Measurements from ENCODE around the gene DLGAP1.
"Not testable (repeated sequence)": the region's sequence is repeated elsewhere in the genome, so short reads cannot be mapped to it uniquely, and the experiment has no call there.

DLGAP1 gene

GRCh38 chr18:4385876-4386275 is 69.2 kb downstream of the DLGAP1 start:
- no peak for DNase-seq (ENCODE audit: low read depth)

- DNase-seq (ENCODE audit: low read depth) = no peak
Observed at GRCh38 chr18:4384932-4385331, 70.2 kb downstream of the DLGAP1 start.

- DNase-seq (ENCODE audit: low read depth) = no peak
Observed at GRCh38 chr18:4374564-4374963, 80.5 kb downstream of the DLGAP1 start.

- no peak for DNase-seq (ENCODE audit: low read depth)
Observed at GRCh38 chr18:4369705-4370104, 85.4 kb downstream of the DLGAP1 start.

GRCh38 chr18:4360221-4360715 is 94.8 kb downstream of the DLGAP1 start:
- DNase-seq (ENCODE audit: low read depth) = no peak

- DNase-seq (ENCODE audit: low read depth) = no peak
Observed at GRCh38 chr18:4358618-4359017, 96.5 kb downstream of the DLGAP1 start.

GRCh38 chr18:4357579-4357978 is 97.5 kb downstream of the DLGAP1 start:
- DNase-seq (ENCODE audit: low read depth) = no peak

GRCh38 chr18:4356929-4357328 is 98.2 kb downstream of the DLGAP1 start:
- DNase-seq (ENCODE audit: low read depth) = no peak

- DNase-seq (ENCODE audit: low read depth) = no peak
Observed at GRCh38 chr18:4353853-4354418, 101.2 kb downstream of the DLGAP1 start.

- no peak for DNase-seq (ENCODE audit: low read depth)
Observed at GRCh38 chr18:4352746-4353551, 102.2 kb downstream of the DLGAP1 start.

GRCh38 chr18:4351005-4351404 is 104.1 kb downstream of the DLGAP1 start:
- no peak for DNase-seq (ENCODE audit: low read depth)

- no peak for DNase-seq (ENCODE audit: low read depth)
Observed at GRCh38 chr18:4335386-4335785, 119.7 kb downstream of the DLGAP1 start.

- no peak for DNase-seq (ENCODE audit: low read depth)
Observed at GRCh38 chr18:4333043-4333442, 122.1 kb downstream of the DLGAP1 start.

- no peak for DNase-seq (ENCODE audit: low read depth)
Observed at GRCh38 chr18:4319738-4320677, 135.1 kb downstream of the DLGAP1 start.

GRCh38 chr18:4318311-4318710 is 136.8 kb downstream of the DLGAP1 start:
- no peak for DNase-seq (ENCODE audit: low read depth)

GRCh38 chr18:4311945-4312344 is 143.2 kb downstream of the DLGAP1 start:
- DNase-seq (ENCODE audit: low read depth) = not testable (repeated sequence)

- DNase-seq (ENCODE audit: low read depth) = no peak
Observed at GRCh38 chr18:4311136-4311535, 144.0 kb downstream of the DLGAP1 start.

- no peak for DNase-seq (ENCODE audit: low read depth)
Observed at GRCh38 chr18:4309227-4309626, 145.9 kb downstream of the DLGAP1 start.

GRCh38 chr18:4308576-4308975 is 146.5 kb downstream of the DLGAP1 start:
- no peak for DNase-seq (ENCODE audit: low read depth)

GRCh38 chr18:4299395-4299794 is 155.7 kb downstream of the DLGAP1 start:
- DNase-seq (ENCODE audit: low read depth) = no peak

GRCh38 chr18:4293337-4293736 is 161.8 kb downstream of the DLGAP1 start:
- no peak for DNase-seq (ENCODE audit: low read depth)

- DNase-seq (ENCODE audit: low read depth) = no peak
Observed at GRCh38 chr18:4292696-4293095, 162.4 kb downstream of the DLGAP1 start.
